GM19463 (cell line): ENCODE data around the gene PDE4D.
"Not testable (repeated sequence)": the region's sequence is repeated elsewhere in the genome, so short reads cannot be mapped to it uniquely, and the experiment has no call there.

Source experiments
- ATAC-seq: cut with Tn5 transposase; IDR thresholded peaks from one replicate; pipeline ENCODE4 v1.9.1; 2021; ENCODE audit warnings: mild to moderate bottlenecking, moderate library complexity; ENCODE audit not compliant: unreplicated experiment

The PDE4D gene

GRCh38 chr5:59620535-59621212 lies 272.9 kb downstream of the PDE4D start:
- ATAC-seq = no peak

- no peak for ATAC-seq
These were observed 274.9 kb downstream of the PDE4D start for GRCh38 chr5:59618644-59619043.

GRCh38 chr5:59617186-59617771 lies 276.2 kb downstream of the PDE4D start:
- ATAC-seq = no peak

GRCh38 chr5:59616413-59616812 lies 277.1 kb downstream of the PDE4D start:
- no peak for ATAC-seq

- no peak for ATAC-seq
These were observed 278.3 kb downstream of the PDE4D start for GRCh38 chr5:59615272-59615671.

- no peak for ATAC-seq
These were observed 283.8 kb downstream of the PDE4D start for GRCh38 chr5:59609501-59610265.

- ATAC-seq = peak; percentile 62
These were observed 284.8 kb downstream of the PDE4D start for GRCh38 chr5:59608745-59609144.

GRCh38 chr5:59607138-59607765 lies 286.3 kb downstream of the PDE4D start:
- no peak for ATAC-seq

GRCh38 chr5:59605915-59606314 lies 287.6 kb downstream of the PDE4D start:
- no peak for ATAC-seq

GRCh38 chr5:59604111-59604510 lies 289.4 kb downstream of the PDE4D start:
- ATAC-seq = no peak

- no peak for ATAC-seq
These were observed 292.5 kb downstream of the PDE4D start for GRCh38 chr5:59600998-59601397.

- no peak for ATAC-seq
These were observed 293.4 kb downstream of the PDE4D start for GRCh38 chr5:59600153-59600552.

GRCh38 chr5:59599729-59600128 lies 293.8 kb downstream of the PDE4D start:
- no peak for ATAC-seq

- ATAC-seq = peak; percentile 63
These were observed 295.0 kb downstream of the PDE4D start for GRCh38 chr5:59598547-59598874.

GRCh38 chr5:59597690-59598546 lies 295.6 kb downstream of the PDE4D start:
- ATAC-seq = peak; percentile 14

GRCh38 chr5:59596586-59597350 lies 296.8 kb downstream of the PDE4D start:
- no peak for ATAC-seq

- not testable (repeated sequence) for ATAC-seq
These were observed 299.4 kb downstream of the PDE4D start for GRCh38 chr5:59594118-59594517.

- no peak for ATAC-seq
These were observed 300.0 kb downstream of the PDE4D start for GRCh38 chr5:59593439-59594007.

GRCh38 chr5:59592101-59592500 lies 301.4 kb downstream of the PDE4D start:
- no peak for ATAC-seq

GRCh38 chr5:59591162-59591561 lies 302.4 kb downstream of the PDE4D start:
- ATAC-seq = peak; percentile 95
